Pancreas (tissue), 10 donors: Measurements from ENCODE around the gene SLC24A3. TPM values are rescaled to one million over a fixed set of nuclear protein-coding genes. Genes with fewer than 3 reads are reported as not detected.

ENCODE experiments used
- ATAC-seq, 4 donors: fragments of 200-7000 bp; cut with Tn5 transposase; one replicate each; pipeline versions ENCODE4 v1.8.0 to v1.9.1; 2020; ENCODE audit warnings: mild to moderate bottlenecking in 4 of 4, moderate library complexity in 4 of 4
- DNase-seq, 6 donors: peaks; one replicate each; pipeline ENCODE4 v3.0.0-alpha.2; 2020
- FAIRE-seq: peaks from 2 replicates; lab custom pipeline; 2012; peaks lifted over from hg19 to GRCh38; lab: Jason Lieb, UNC
- H3K27ac ChIP-seq, 4 donors: fragments of 200-600 bp; sonication (generic); 1 replicate in 3 of 4; 2 replicates in 1 of 4; pipeline versions ENCODE4 v1.5.0 to v1.8.0; 2020
- H3K27me3 ChIP-seq, 4 donors: fragments of 200-600 bp; one replicate each; pipeline ENCODE4 v1.8.0; 2021
- H3K36me3 ChIP-seq, 3 donors: fragments of 200-600 bp; sonication (generic) in 1 of 3; one replicate each; pipeline versions ENCODE4 v1.5.0 to v1.8.0; 2020 to 2021
- H3K4me1 ChIP-seq, 3 donors: fragments of 200-600 bp; one replicate each; pipeline ENCODE4 v1.8.0; 2021
- H3K4me3 ChIP-seq, 4 donors: fragments of 200-600 bp; sonication (generic) in 2 of 4; one replicate each; pipeline versions ENCODE4 v1.5.0 to v1.8.0; 2020 to 2021
- H3K9me3 ChIP-seq, 4 donors: fragments of 200-600 bp; one replicate each; pipeline ENCODE4 v1.8.0; 2021
- WGBS, 2 donors: extraction: QIAGEN DNeasy Blood & Tissue Kit; methylation state at CpG; one replicate each; pipeline ENCODE4 v1.1.7; 2013; 5-methylcytosine and 5-hydroxymethylcytosine counted together
- intact Hi-C, 3 donors: fragments of 100-400 bp; cut with DNase I; formaldehyde crosslinking; loops; one replicate each; pipeline versions ENCODE4 v1.11.1 to v1.14.2; 2022
- polyA plus RNA-seq, 2 donors: library from polyadenylated mRNA; stranded (reverse); fragments of 200-250 nt; gene quantifications; one replicate each; pipeline ENCODE4 v1.2.3, GENCODE V29; 2013
- total RNA-seq, 6 donors: library from RNA; stranded (reverse); fragmentation: NEBNext Ultra II Directional in 4 of 6; extraction: Animal tissue kit (Norgen Biotek cat#: 25700) in 4 of 6; gene quantifications; one replicate each; pipeline versions ENCODE4 v1.2.1 to v1.2.4, GENCODE V29; 2021 to 2023
- TF ChIP-seq, protein P1 (sequence below), 4 donors: fragments of 200-600 bp; sonication (generic) in 3 of 4; IDR thresholded peaks; one replicate each; pipeline versions ENCODE4 v1.5.0 to v1.8.0; 2021; ENCODE audit warnings: antibody characterized with exemption in 4 of 4
- donor health status: healthy with polysubstance abuse.
- donor health status: DM: no; HTN: no; CAD: no; lungs with moderate emphysema.
- donor health status: DM: no; HTN: no; CAD: no.
- donor health status: control.
- donor health status: control.
- donor health status: Bipolar disorder and iron deficiency.
- donor health status: DM: yes; HTN: yes; CAD: no.
- donor health status: DM: no; HTN: no; CAD: no.
- donor health status: DM: no; HTN: no; CAD: no.
- donor health status: DM: yes; HTN: yes; CAD: no.

SLC24A3 gene
- total and polyA plus RNA-seq, 8 donors: 0.28 to 0.87 (median 0.49) TPM

DNA sequence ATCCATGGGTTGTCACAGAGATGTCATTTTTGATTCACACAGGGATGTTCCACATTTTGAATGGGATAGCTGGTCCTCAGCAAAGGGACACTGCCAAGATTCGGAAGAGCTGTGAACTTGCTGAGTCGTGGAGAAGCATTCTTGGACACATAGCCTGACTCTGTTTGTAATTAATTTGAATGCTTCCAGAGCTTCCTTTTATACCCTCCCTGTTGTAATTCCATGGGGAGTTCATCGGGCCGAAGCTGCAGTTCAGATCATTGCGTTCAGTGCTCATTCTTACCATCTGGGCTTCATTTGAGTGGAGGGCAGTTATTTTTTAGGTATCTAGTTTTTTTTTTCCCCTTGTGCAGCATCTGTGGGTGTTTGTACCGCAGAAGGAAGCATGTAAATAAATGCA, 126.5 kb downstream of the SLC24A3 start:
- no peak overlapping the region for H3K4me3 ChIP-seq
- no peak overlapping the region for H3K27ac ChIP-seq
- no peaks in the 10 kb centered on the region for H3K4me1 ChIP-seq
- FAIRE-seq (no peak), ATAC-seq (no peak), DNase-seq (no peak)
- TF ChIP-seq, protein P1, sequence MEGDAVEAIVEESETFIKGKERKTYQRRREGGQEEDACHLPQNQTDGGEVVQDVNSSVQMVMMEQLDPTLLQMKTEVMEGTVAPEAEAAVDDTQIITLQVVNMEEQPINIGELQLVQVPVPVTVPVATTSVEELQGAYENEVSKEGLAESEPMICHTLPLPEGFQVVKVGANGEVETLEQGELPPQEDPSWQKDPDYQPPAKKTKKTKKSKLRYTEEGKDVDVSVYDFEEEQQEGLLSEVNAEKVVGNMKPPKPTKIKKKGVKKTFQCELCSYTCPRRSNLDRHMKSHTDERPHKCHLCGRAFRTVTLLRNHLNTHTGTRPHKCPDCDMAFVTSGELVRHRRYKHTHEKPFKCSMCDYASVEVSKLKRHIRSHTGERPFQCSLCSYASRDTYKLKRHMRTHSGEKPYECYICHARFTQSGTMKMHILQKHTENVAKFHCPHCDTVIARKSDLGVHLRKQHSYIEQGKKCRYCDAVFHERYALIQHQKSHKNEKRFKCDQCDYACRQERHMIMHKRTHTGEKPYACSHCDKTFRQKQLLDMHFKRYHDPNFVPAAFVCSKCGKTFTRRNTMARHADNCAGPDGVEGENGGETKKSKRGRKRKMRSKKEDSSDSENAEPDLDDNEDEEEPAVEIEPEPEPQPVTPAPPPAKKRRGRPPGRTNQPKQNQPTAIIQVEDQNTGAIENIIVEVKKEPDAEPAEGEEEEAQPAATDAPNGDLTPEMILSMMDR (IDR thresholded peaks at IDR 0.05): no peak
- H3K9me3 ChIP-seq: no peaks in the 10 kb centered on the region
- no peaks in the 10 kb centered on the region for H3K27me3 ChIP-seq
- 69 to 75% methylated on average over 6 of the region's 6 CpGs for whole genome bisulfite sequencing, 2 donors
- intact Hi-C loops: no loop called here
- no peaks in the 10 kb centered on the region for H3K36me3 ChIP-seq

DNA sequence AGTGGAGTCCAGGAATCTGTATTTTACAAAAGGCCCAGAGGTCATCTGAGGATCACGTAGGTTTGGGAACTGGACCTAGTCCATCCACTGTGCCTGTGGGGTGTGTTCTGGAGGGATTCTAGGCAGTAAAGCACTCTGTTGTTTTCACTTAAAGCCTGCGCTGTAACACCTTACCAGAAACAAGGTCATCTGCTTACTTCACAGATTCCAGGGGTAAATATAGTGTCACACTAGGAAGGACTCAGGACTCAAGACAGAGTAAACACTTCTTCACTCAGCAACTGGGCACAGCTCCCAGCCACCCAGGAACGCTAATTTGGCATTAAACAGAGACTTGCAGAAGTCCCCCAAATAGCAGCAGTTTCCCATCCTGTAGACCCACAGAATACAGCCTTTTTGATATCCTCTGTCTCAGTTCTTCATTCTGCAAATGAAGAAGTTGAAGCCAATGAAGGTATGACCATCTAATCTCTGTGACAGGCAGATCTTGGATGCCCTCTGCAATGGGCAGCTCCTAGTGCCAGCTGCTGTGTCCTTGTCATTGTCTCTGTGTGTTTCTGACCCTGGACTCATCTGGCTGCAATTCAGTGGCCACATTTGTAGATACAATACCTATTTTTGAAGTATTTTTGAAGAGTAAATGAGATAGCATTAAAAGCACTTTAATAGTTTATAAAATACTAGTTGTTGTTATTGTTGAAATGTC, 129.1 kb downstream of the SLC24A3 start:
- FAIRE-seq (no peak), ATAC-seq (peak in 3 of 4 donors; percentile 26 to 59 (median 32)), DNase-seq (no peak)
- H3K4me3 ChIP-seq: no peak overlapping the region
- TF ChIP-seq, protein P1 (IDR thresholded peaks at IDR 0.05): no peak
- WGBS, 2 donors: 32 to 38% methylated on average over 3 of the region's 3 CpGs
- H3K4me1 ChIP-seq: no peaks in the 10 kb centered on the region
- no peaks in the 10 kb centered on the region for H3K36me3 ChIP-seq
- H3K27me3 ChIP-seq: no peaks in the 10 kb centered on the region
- H3K27ac ChIP-seq: no peak overlapping the region
- intact Hi-C loops: no loop called here
- no peaks in the 10 kb centered on the region for H3K9me3 ChIP-seq

DNA sequence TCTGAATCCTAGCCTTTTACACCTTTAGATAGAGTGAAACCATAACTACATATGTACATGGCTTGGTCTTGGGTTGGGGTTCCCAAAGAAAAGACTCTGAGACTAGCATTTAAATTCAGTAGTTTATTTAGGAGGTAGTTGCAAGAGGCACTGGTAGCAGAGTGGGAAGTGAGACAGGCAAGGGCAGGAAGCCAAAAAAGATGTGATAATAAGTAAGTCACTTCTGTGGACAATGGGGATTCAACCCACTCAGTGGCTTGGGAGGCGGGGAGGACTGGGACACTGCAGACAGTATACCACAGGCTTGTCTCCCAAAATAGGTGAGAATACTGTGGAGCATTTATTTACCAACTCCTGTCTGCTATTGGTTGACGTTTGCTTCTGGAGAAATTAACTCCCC, 131.9 kb downstream of the SLC24A3 start:
- Histone ChIP-seq H3K4me3 (no peak overlapping the region), H3K4me1 (no peaks in the 10 kb centered on the region), H3K27ac (no peak overlapping the region), H3K36me3 (no peaks in the 10 kb centered on the region), H3K9me3 (no peaks in the 10 kb centered on the region), H3K27me3 (no peaks in the 10 kb centered on the region)
- intact Hi-C loops: no loop called here
- ATAC-seq (no peak), DNase-seq (no peak), FAIRE-seq (no peak)
- 55 to 58% methylated on average over 2 of the region's 2 CpGs for WGBS, 2 donors
- TF ChIP-seq, protein P1 (IDR thresholded peaks at IDR 0.05): no peak

DNA sequence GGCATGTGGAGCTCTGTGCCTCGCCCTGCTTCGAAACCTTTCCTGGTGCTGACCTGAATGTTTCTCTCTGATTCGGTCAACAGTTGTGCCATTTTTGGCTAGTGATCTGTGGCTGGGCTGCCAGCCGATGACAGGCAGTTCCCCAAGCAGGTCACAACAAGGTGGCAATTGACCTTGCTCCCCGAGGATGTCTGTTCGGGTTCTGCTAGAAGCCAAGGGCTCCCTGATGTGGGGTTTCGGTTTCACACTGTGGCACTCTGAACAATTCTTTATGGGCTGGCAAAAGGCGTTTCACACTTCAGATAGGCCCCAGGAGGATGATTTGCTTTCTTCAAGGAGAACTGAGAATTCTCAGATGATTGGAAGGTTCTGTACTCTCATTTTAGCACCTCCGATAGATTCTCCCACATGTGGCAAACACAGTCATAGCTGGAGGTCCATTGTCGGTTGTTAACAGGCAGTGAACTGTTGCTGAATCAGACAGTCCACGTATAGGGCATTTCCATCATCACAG, 135.6 kb downstream of the SLC24A3 start:
- no peak for ATAC-seq

More for the DNA sequence above, 135.6 kb downstream of the SLC24A3 start:
- DNase-seq (no peak), FAIRE-seq (no peak)
- H3K4me1 ChIP-seq: no peaks in the 10 kb centered on the region
- H3K36me3 ChIP-seq: no peaks in the 10 kb centered on the region
- H3K9me3 ChIP-seq: no peaks in the 10 kb centered on the region
- H3K27me3 ChIP-seq: no peaks in the 10 kb centered on the region
- WGBS, 2 donors: 65 to 76% methylated on average over 11 of the region's 11 CpGs
- H3K4me3 ChIP-seq: no peak overlapping the region
- intact Hi-C loops: no loop called here
- H3K27ac ChIP-seq: no peak overlapping the region
- TF ChIP-seq, protein P1 (IDR thresholded peaks at IDR 0.05): no peak
